Measurements from ENCODE around the gene ETV4.

GRCh38 chr17:43581130-43581529 lies 35.0 kb upstream of the ETV4 start:
- TF ChIP-seq EP300 (IDR thresholded peaks at IDR 0.05; ENCODE audit: borderline replicate concordance), result no peak
- no peak for TF ChIP-seq RAD21 (IDR thresholded peaks at IDR 0.05; ENCODE audit: low read depth)
- no peak for TF ChIP-seq MAX (IDR thresholded peaks at IDR 0.05)
- TF ChIP-seq CREB1 (IDR thresholded peaks at IDR 0.05; ENCODE audit: low read depth), result no peak
- no peak for TF ChIP-seq CEBPB (IDR thresholded peaks at IDR 0.05)
- TF ChIP-seq REST (IDR thresholded peaks at IDR 0.05; ENCODE audit: low read depth), result no peak
- TF ChIP-seq YY1 (IDR thresholded peaks at IDR 0.05; ENCODE audit: low read depth), result no peak
- TF ChIP-seq TAF1 (IDR thresholded peaks at IDR 0.05; ENCODE audit: low read depth), result no peak
